GM21619 (cell line): Measurements from ENCODE around the gene CCL27.

Source experiments
- ATAC-seq: cut with Tn5 transposase; IDR thresholded peaks from one replicate; pipeline ENCODE4 v1.9.1; 2021; ENCODE audit not compliant: unreplicated experiment

Gene CCL27

GRCh38 chr9:34684816-34685215 lies 22.4 kb upstream of the CCL27 start:
- ATAC-seq, result no peak

GRCh38 chr9:34684145-34684544 lies 21.7 kb upstream of the CCL27 start:
- ATAC-seq, result no peak

GRCh38 chr9:34675869-34676268 lies 13.4 kb upstream of the CCL27 start:
- ATAC-seq, result no peak

- ATAC-seq, result no peak
Measured at GRCh38 chr9:34675048-34675714, 12.7 kb upstream of the CCL27 start.

GRCh38 chr9:34674440-34674839 lies 12.0 kb upstream of the CCL27 start:
- no peak for ATAC-seq

- ATAC-seq, result no peak
Measured at GRCh38 chr9:34671307-34671706, 8.8 kb upstream of the CCL27 start.

- ATAC-seq, result no peak
Measured at GRCh38 chr9:34669809-34670562, 7.5 kb upstream of the CCL27 start.

GRCh38 chr9:34665381-34666250 lies 3.2 kb upstream of the CCL27 start:
- peak; percentile 60 for ATAC-seq

GRCh38 chr9:34665067-34665380 lies 2.6 kb upstream of the CCL27 start:
- ATAC-seq, result peak; percentile 26

- ATAC-seq, result peak; percentile 10
Measured at GRCh38 chr9:34664281-34665066, 2.0 kb upstream of the CCL27 start.

GRCh38 chr9:34663303-34663605 lies 797 bp upstream of the CCL27 start:
- no peak for ATAC-seq

- ATAC-seq, result no peak
Measured at GRCh38 chr9:34659592-34660253, 2.7 kb downstream of the CCL27 start.

- no peak for ATAC-seq
Measured at GRCh38 chr9:34658461-34658860, 4.0 kb downstream of the CCL27 start.

- ATAC-seq, result no peak
Measured at GRCh38 chr9:34656992-34657391, 5.5 kb downstream of the CCL27 start.

- ATAC-seq, result no peak
Measured at GRCh38 chr9:34655394-34655793, 7.1 kb downstream of the CCL27 start.

GRCh38 chr9:34654323-34655051 lies 8.0 kb downstream of the CCL27 start:
- no peak for ATAC-seq

GRCh38 chr9:34653151-34654072 lies 9.0 kb downstream of the CCL27 start:
- ATAC-seq, result no peak

GRCh38 chr9:34652602-34653000 lies 9.9 kb downstream of the CCL27 start:
- ATAC-seq, result no peak
